Measurements from ENCODE around the gene ZGPAT.

ZGPAT gene

GRCh38 chr20:63678667-63679465 is 29.0 kb upstream of the ZGPAT start:
- DNase-seq (ENCODE audit: low spot score), result no peak

- DNase-seq (ENCODE audit: low spot score), result no peak
Observed at GRCh38 chr20:63679799-63680305, 28.0 kb upstream of the ZGPAT start.

- DNase-seq (ENCODE audit: low spot score), result no peak
Observed at GRCh38 chr20:63680427-63680826, 27.4 kb upstream of the ZGPAT start.

GRCh38 chr20:63680857-63681608 is 26.8 kb upstream of the ZGPAT start:
- DNase-seq (ENCODE audit: low spot score), result no peak

- no peak for DNase-seq (ENCODE audit: low spot score)
Observed at GRCh38 chr20:63681609-63682142, 26.2 kb upstream of the ZGPAT start.

GRCh38 chr20:63682384-63683139 is 25.3 kb upstream of the ZGPAT start:
- DNase-seq (ENCODE audit: low spot score), result no peak

- DNase-seq (ENCODE audit: low spot score), result no peak
Observed at GRCh38 chr20:63685269-63686026, 22.4 kb upstream of the ZGPAT start.

- no peak for DNase-seq (ENCODE audit: low spot score)
Observed at GRCh38 chr20:63686094-63686491, 21.7 kb upstream of the ZGPAT start.

- DNase-seq (ENCODE audit: low spot score), result peak; percentile 71
Observed at GRCh38 chr20:63686492-63687321, 21.1 kb upstream of the ZGPAT start.

GRCh38 chr20:63687419-63688178 is 20.2 kb upstream of the ZGPAT start:
- DNase-seq (ENCODE audit: low spot score), result no peak

GRCh38 chr20:63688228-63689045 is 19.4 kb upstream of the ZGPAT start:
- DNase-seq (ENCODE audit: low spot score), result no peak

- DNase-seq (ENCODE audit: low spot score), result no peak
Observed at GRCh38 chr20:63689046-63690002, 18.5 kb upstream of the ZGPAT start.

GRCh38 chr20:63690003-63690897 is 17.6 kb upstream of the ZGPAT start:
- DNase-seq (ENCODE audit: low spot score), result no peak

- DNase-seq (ENCODE audit: low spot score), result no peak
Observed at GRCh38 chr20:63690898-63691710, 16.7 kb upstream of the ZGPAT start.

- no peak for DNase-seq (ENCODE audit: low spot score)
Observed at GRCh38 chr20:63691711-63692435, 16.0 kb upstream of the ZGPAT start.
